Activated CD4-positive, alpha-beta memory T cell treated with anti-CD3 and anti-CD28 coated beads for 36 hours (primary cell): ENCODE data around the gene WNT3A. TPM values are rescaled to one million over a fixed set of nuclear protein-coding genes. Genes with fewer than 3 reads are reported as not detected.

Experiments used
- CTCF ChIA-PET: fragments of 350-600 bp; sonication (Branson Sonifier 250); formaldehyde crosslinking; loops from one replicate; lab custom pipeline; 2021; ENCODE audit warnings: antibody characterized with exemption, inconsistent platforms; lab: Charles Lee
- POLR2A ChIA-PET: fragments of 350-600 bp; sonication (Branson Sonifier 250); formaldehyde crosslinking; loops from one replicate; lab custom pipeline; 2021; ENCODE audit warnings: antibody characterized with exemption; lab: Charles Lee
- DNase-seq: peaks from one replicate; pipeline ENCODE4 v3.0.0-alpha.2; 2020
- H3K27ac Mint-ChIP-seq: one replicate; pipeline ENCODE4 v1.8.0; 2021; ENCODE audit warnings: mixed read lengths
- H3K27me3 Mint-ChIP-seq: one replicate; pipeline ENCODE4 v1.8.0; 2021; ENCODE audit warnings: mixed read lengths
- H3K36me3 Mint-ChIP-seq: one replicate; pipeline ENCODE4 v1.8.0; 2021; ENCODE audit warnings: mixed read lengths
- H3K4me1 Mint-ChIP-seq: one replicate; pipeline ENCODE4 v1.8.0; 2021; ENCODE audit warnings: low read depth, mixed read lengths
- H3K4me3 Mint-ChIP-seq: one replicate; pipeline ENCODE4 v1.8.0; 2021; ENCODE audit warnings: mild to moderate bottlenecking, mixed read lengths
- H3K9me3 Mint-ChIP-seq: one replicate; pipeline ENCODE4 v1.8.0; 2021; ENCODE audit warnings: mixed read lengths
- intact Hi-C: fragments of 100-400 bp; cut with micrococcal nuclease; formaldehyde crosslinking; loops from one replicate; pipeline ENCODE4 v1.15.1; 2023
- total RNA-seq, 2 experiments: library from RNA; stranded (reverse); gene quantifications; one replicate each; pipeline ENCODE4 v1.2.3, GENCODE V29; 2021

The WNT3A gene
- total RNA-seq, 2 experiments from 2014 or later: not detected

GRCh38 chr1:228001738-228002535 lies 4.9 kb upstream of the WNT3A start:
- Mint-ChIP-seq H3K4me3 (no peak overlapping the region), H3K9me3 (peaks cover 10% of the 10 kb centered on the region), H3K27me3 (peaks cover 40% of the 10 kb centered on the region), H3K36me3 (no peaks in the 10 kb centered on the region), H3K4me1 (no peaks in the 10 kb centered on the region), H3K27ac (no peak overlapping the region)
- ChIA-PET POLR2A (interaction anchor here (0.5 to 0.6 kb wide), 2 partner anchors 272 to 1264 kb away, joined by 3 read pairs; no protein-coding TSS in a partner anchor), CTCF (interaction anchor here (0.6 to 1.0 kb wide), 2 partner anchors 56 to 223 kb away, joined by 3 read pairs; no protein-coding TSS in a partner anchor)
- DNase-seq: peak; percentile 5
- intact Hi-C loops: loop anchor here (5.0 kb wide), 2 partner anchors 70 to 515 kb away; no protein-coding TSS in a partner anchor

DNA sequence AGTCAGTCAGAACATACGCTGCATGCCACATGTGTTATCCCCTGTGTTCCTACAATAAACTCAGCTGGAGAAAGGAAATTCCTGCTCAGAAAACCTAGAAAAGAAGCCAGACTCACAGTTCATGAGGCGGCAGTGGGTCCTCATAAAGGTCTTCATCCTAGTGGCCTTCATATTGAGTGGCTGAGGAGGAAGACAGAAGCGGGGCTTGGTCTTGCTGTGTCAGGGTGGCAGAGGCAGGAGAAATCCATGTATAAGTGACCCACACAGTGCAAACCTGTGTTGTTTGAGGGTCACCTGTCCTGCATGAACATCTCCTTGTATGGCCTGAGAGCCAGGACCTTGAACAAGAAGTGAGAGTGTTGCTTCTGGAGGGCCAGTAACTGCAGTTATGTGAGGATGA lies 4.0 kb upstream of the WNT3A start:
- no peak for DNase-seq
- POLR2A ChIA-PET: no interaction called here
- Mint-ChIP-seq H3K4me1 (peaks cover 3% of the 10 kb centered on the region), H3K27me3 (peaks cover 45% of the 10 kb centered on the region), H3K9me3 (peaks cover 6% of the 10 kb centered on the region), H3K4me3 (no peak overlapping the region), H3K36me3 (no peaks in the 10 kb centered on the region), H3K27ac (no peak overlapping the region)
- intact Hi-C loops: loop anchor here (5.0 kb wide), 2 partner anchors 70 to 515 kb away; no protein-coding TSS in a partner anchor
- CTCF ChIA-PET: interaction anchor here (0.7 to 1.0 kb wide), 2 partner anchors 57 to 134 kb away, joined by 3 read pairs; no protein-coding TSS in a partner anchor

GRCh38 chr1:228003461-228004330 lies 3.1 kb upstream of the WNT3A start:
- Mint-ChIP-seq H3K9me3 (no peaks in the 10 kb centered on the region), H3K4me1 (peaks cover 4% of the 10 kb centered on the region), H3K27me3 (peaks cover 51% of the 10 kb centered on the region), H3K36me3 (no peaks in the 10 kb centered on the region), H3K27ac (no peak overlapping the region), H3K4me3 (no peak overlapping the region)
- intact Hi-C loops: loop anchor here (5.0 kb wide), 2 partner anchors 69 to 514 kb away; no protein-coding TSS in a partner anchor
- ChIA-PET POLR2A (no interaction called here), CTCF (interaction anchor here (0.7 to 2.0 kb wide), 6 partner anchors 52 to 511 kb away, joined by 3 to 5 read pairs (median 4); partner anchors contain the start of gene IBA57)
- DNase-seq: no peak

DNA sequence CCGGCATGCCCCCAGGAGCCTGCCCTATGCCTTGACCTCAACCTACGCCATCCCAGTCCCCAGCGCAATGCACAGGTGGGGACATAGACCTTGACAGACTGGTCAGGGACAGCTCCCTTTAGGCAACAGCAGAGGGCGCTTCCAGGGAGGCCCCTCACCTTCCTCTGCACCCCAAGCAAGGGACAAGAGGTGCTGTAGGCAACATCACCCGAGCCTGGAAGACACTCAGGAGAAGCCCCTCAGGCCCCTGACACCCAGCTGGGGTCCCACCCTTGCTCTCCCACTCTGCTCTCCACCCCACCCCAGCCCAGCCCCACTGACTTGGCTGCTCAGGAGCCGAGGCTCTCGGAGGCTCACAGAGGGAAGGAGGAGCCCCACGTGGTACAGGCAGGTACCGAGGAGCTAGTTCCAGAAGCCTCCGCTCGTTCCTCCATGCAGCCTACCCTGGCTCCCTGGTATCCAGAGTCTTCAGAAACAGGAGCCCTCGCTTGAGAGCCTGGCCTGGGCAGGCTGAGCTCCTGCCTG lies 2.4 kb upstream of the WNT3A start:
- no peak for DNase-seq
- intact Hi-C loops: loop anchor here (5.0 kb wide), 2 partner anchors 68 to 513 kb away; no protein-coding TSS in a partner anchor
- Mint-ChIP-seq H3K4me1 (peaks cover 10% of the 10 kb centered on the region), H3K27ac (no peak overlapping the region), H3K36me3 (no peaks in the 10 kb centered on the region), H3K4me3 (no peak overlapping the region), H3K27me3 (peaks cover 53% of the 10 kb centered on the region), H3K9me3 (no peaks in the 10 kb centered on the region)
- CTCF ChIA-PET: interaction anchor here (1.0 to 2.0 kb wide), 5 partner anchors 52 to 510 kb away, joined by 3 to 5 read pairs (median 4); partner anchors contain the start of gene IBA57
- POLR2A ChIA-PET: no interaction called here

DNA sequence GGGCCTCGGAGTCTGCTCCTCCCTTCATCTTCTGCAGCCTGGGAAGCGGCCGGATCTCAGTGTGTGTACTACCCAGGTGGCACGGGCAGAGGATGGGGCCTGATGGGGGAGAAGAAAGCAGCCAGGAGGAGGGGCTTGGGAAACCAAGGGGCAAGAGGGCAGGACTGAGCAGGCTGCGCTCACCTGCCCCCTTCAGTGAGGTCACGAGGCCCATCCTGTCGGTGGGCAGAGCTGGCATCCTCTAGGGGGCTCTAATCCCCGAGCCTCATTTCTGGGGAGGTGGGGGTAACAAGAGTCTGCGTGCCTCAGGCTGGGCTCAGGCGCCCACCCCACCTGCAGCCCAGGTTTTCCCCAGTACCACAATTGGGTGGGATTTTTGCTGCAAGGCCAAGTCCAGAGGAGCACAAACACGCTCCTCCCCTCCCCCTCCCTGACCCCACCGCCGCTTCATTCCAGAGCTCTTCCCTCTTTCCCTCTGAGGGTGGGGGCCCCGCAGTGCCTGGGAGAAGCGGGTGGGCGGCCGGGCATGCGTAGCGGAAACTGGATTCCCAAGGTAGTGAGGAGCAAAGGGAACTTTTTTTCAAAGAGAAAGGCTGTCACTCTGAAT lies 1.8 kb upstream of the WNT3A start:
- Mint-ChIP-seq H3K36me3 (no peaks in the 10 kb centered on the region), H3K27me3 (peaks cover 57% of the 10 kb centered on the region), H3K4me1 (peaks cover 13% of the 10 kb centered on the region), H3K9me3 (no peaks in the 10 kb centered on the region), H3K4me3 (no peak overlapping the region), H3K27ac (no peak overlapping the region)
- ChIA-PET POLR2A (no interaction called here), CTCF (interaction anchor here (0.6 to 2.0 kb wide), 6 partner anchors 51 to 864 kb away, joined by 3 to 5 read pairs (median 4); partner anchors contain the start of gene IBA57)
- intact Hi-C loops: loop anchor here (5.0 kb wide), 2 partner anchors 67 to 512 kb away; no protein-coding TSS in a partner anchor
- peak; percentile 6 for DNase-seq

- DNase-seq: peak; percentile 5
These were observed 1.2 kb upstream of the WNT3A start for GRCh38 chr1:228005511-228006033.

DNA sequence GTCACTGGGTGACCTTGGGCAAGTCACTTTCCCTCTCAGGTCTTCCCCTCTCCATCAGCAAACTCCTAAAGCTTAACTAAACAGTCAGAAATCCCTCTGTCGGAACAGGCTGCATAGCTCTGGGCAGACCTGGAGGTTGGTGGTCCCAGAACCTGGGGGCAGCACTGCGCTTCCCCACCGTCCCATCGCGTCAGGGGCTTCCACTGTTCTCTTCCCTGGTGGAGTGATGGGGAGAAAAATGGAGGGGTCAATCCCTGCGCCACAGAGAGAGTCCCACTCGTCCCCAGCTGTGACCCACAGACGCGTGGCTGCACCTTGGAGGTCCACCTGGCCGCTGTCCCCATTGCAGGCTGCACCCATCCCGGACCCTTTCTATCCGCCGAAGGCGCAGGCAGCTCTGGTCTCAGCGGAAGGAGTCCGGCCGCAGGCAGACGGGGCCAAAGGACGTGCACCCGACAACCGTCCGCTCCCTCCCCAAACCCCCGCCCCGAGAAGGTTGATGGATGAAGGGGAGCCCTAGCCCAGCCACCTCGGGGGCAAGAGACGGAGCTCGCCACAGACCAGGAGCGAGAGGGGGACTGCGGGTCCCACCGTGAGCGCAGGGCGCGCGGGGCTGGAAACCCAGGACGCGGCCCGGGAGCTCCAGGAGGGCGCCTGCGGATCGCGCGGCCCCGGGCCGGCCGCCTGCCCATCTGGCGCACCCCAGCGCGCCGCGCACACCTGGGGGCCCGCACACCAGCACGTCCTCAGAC lies 588 bp upstream of the WNT3A start:
- Mint-ChIP-seq H3K4me1 (peaks cover 13% of the 10 kb centered on the region), H3K9me3 (no peaks in the 10 kb centered on the region), H3K4me3 (no peak overlapping the region), H3K27me3 (peaks cover 58% of the 10 kb centered on the region), H3K27ac (no peak overlapping the region), H3K36me3 (no peaks in the 10 kb centered on the region)
- intact Hi-C loops: no loop called here
- ChIA-PET POLR2A (no interaction called here), CTCF (interaction anchor here (0.9 to 1.4 kb wide), 2 partner anchors 10 to 54 kb away, joined by 3 read pairs; no protein-coding TSS in a partner anchor)
- peak; percentile 6 for DNase-seq

More at GRCh38 chr1:228005511-228006033, 1.2 kb upstream of the WNT3A start:
- Mint-ChIP-seq H3K4me1 (peaks cover 13% of the 10 kb centered on the region), H3K27ac (no peak overlapping the region), H3K9me3 (no peaks in the 10 kb centered on the region), H3K27me3 (peaks cover 56% of the 10 kb centered on the region), H3K36me3 (no peaks in the 10 kb centered on the region), H3K4me3 (no peak overlapping the region)
- CTCF ChIA-PET: interaction anchor here (0.6 to 2.0 kb wide), 4 partner anchors 54 to 864 kb away, joined by 3 to 5 read pairs (median 4); no protein-coding TSS in a partner anchor
- POLR2A ChIA-PET: no interaction called here
- intact Hi-C loops: no loop called here

GRCh38 chr1:228007049-228007800 lies 427 bp downstream of the WNT3A start:
- Mint-ChIP-seq H3K27me3 (peaks cover 55% of the 10 kb centered on the region), H3K36me3 (no peaks in the 10 kb centered on the region), H3K27ac (no peak overlapping the region), H3K4me1 (peaks cover 13% of the 10 kb centered on the region), H3K4me3 (no peak overlapping the region), H3K9me3 (no peaks in the 10 kb centered on the region)
- intact Hi-C loops: no loop called here
- CTCF ChIA-PET: interaction anchor here (1.4 kb wide), 1 partner anchor 11 kb away, joined by 3 read pairs; no protein-coding TSS in a partner anchor
- POLR2A ChIA-PET: no interaction called here
- DNase-seq: peak; percentile 4

DNA sequence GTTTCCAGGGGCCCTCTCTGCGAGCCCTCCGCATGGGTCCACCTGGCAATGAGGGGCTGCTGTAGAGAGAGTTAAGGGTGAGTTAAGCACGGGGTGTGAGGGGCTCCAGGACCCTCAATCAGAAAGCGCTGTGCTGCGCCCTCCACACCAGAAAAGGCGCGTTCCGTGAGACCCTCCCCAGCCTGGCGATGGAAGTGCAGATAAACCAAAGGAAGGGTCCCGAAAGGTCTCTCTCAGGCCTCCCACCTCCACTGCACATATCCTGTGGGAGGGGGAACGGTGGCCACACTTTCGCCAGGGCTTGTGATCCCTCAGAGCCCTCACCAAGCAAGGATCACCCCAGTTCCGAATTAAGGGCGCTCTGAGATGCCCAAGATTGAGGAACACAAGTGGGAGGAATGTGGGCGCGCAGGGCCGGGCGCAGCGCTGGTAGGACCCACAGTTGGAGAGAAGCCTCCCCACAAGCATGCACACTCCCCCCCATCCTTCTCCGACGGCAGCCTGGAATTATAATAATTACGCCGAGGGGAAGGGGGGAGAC lies 1.1 kb downstream of the WNT3A start:
- H3K27me3 Mint-ChIP-seq: peaks cover 54% of the 10 kb centered on the region
- H3K27ac Mint-ChIP-seq: no peak overlapping the region
- intact Hi-C loops: no loop called here
- peak; percentile 7 for DNase-seq
- H3K36me3 Mint-ChIP-seq: no peaks in the 10 kb centered on the region
- ChIA-PET POLR2A (no interaction called here), CTCF (interaction anchor here (1.4 kb wide), 1 partner anchor 11 kb away, joined by 3 read pairs; no protein-coding TSS in a partner anchor)
- H3K9me3 Mint-ChIP-seq: no peaks in the 10 kb centered on the region
- H3K4me1 Mint-ChIP-seq: peaks cover 13% of the 10 kb centered on the region
- H3K4me3 Mint-ChIP-seq: no peak overlapping the region
